ENCODE results near the gene NECAB3.

- TF ChIP-seq EZH2phosphoT487 (IDR thresholded peaks at IDR 0.05; ENCODE audit: borderline replicate concordance, low read length) (no peak), EZH2 (IDR thresholded peaks at IDR 0.05; ENCODE audit: low read length, unreplicated experiment) (no peak)
- TF ChIP-seq, protein P1, sequence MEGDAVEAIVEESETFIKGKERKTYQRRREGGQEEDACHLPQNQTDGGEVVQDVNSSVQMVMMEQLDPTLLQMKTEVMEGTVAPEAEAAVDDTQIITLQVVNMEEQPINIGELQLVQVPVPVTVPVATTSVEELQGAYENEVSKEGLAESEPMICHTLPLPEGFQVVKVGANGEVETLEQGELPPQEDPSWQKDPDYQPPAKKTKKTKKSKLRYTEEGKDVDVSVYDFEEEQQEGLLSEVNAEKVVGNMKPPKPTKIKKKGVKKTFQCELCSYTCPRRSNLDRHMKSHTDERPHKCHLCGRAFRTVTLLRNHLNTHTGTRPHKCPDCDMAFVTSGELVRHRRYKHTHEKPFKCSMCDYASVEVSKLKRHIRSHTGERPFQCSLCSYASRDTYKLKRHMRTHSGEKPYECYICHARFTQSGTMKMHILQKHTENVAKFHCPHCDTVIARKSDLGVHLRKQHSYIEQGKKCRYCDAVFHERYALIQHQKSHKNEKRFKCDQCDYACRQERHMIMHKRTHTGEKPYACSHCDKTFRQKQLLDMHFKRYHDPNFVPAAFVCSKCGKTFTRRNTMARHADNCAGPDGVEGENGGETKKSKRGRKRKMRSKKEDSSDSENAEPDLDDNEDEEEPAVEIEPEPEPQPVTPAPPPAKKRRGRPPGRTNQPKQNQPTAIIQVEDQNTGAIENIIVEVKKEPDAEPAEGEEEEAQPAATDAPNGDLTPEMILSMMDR (conservative IDR thresholded peaks at IDR 0.05; ENCODE audit: low read depth, low read length) = no peak
These were observed 14.7 kb downstream of the NECAB3 start for GRCh38 chr20:33659341-33660034.
